SK-MEL-5 (cell line): Measurements from ENCODE around the gene TM7SF3. TPM values are rescaled to one million over a fixed set of nuclear protein-coding genes. Genes with fewer than 3 reads are reported as not detected.
"Not testable (repeated sequence)": the region's sequence is repeated elsewhere in the genome, so short reads cannot be mapped to it uniquely, and the experiment has no call there.

Experiments used
- DNase-seq: peaks from one replicate; pipeline ENCODE4 v3.0.0-alpha.2; 2016; ENCODE audit warnings: low read depth, low spot score
- in situ Hi-C: cut with HindIII; loops from 2 replicates; pipeline ENCODE4 v1.10.0; 2016; ENCODE audit warnings: low sequenced_read_pairs, high pct_unique_total_duplicates, low pct_unique_long_range_greater_than_20kb
- total RNA-seq: library from RNA; depleted of rRNA; stranded (reverse); fragments of >200 nt; shearing (Covaris generic); gene quantifications from 2 replicates; pipeline ENCODE4 v1.2.3, GENCODE V29; 2014

TM7SF3 gene
- total RNA-seq, 1 experiment from 2014 or later = 245 TPM

GRCh38 chr12:26995706-26996105 lies 18.5 kb downstream of the TM7SF3 start:
- in situ Hi-C loops = no loop called here
- no peak for DNase-seq

GRCh38 chr12:26994109-26994508 lies 20.1 kb downstream of the TM7SF3 start:
- in situ Hi-C loops = no loop called here
- DNase-seq = no peak

DNA sequence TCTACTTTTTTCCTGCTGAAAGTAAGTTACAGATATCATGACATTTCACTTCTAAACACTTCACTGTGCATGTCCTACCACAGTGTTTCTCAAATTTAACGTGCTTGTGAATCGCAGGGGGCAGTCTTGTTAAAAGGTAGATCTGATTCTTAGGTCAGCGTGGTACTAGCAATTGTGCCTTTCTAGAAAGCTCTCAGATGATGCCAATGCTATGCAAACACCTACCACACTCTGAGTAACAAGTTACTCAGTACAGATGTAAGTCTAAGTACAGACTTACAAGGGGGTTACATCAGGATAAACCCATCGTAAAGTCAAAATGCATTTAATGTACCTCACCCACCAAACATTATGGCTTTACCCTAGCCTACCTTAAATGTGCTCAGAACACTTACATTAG lies 22.4 kb downstream of the TM7SF3 start:
- no peak for DNase-seq
- in situ Hi-C loops = no loop called here

DNA sequence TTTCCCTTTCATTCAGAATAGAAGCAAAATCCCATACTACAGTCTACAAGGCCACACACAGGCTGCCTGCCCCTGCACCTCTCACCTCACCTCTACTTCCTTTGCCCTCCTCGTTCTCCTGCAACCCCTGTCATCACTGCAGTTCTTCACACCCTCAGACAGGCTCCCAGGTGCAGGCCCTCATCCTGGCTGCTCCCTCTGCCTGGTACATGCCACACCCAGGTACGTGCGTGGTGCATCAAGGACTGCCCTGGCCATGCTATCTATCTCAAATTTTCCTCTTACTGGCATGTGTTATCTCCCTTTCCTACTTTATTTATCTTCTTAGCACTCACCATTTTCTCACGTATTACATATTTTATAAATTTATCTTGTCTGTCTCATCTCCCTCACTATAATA lies 24.3 kb downstream of the TM7SF3 start:
- no peak for DNase-seq
- in situ Hi-C loops = no loop called here

GRCh38 chr12:26988703-26989102 lies 25.5 kb downstream of the TM7SF3 start:
- DNase-seq = no peak
- in situ Hi-C loops = no loop called here

GRCh38 chr12:26987634-26988424 lies 26.4 kb downstream of the TM7SF3 start:
- no peak for DNase-seq
- in situ Hi-C loops = no loop called here

DNA sequence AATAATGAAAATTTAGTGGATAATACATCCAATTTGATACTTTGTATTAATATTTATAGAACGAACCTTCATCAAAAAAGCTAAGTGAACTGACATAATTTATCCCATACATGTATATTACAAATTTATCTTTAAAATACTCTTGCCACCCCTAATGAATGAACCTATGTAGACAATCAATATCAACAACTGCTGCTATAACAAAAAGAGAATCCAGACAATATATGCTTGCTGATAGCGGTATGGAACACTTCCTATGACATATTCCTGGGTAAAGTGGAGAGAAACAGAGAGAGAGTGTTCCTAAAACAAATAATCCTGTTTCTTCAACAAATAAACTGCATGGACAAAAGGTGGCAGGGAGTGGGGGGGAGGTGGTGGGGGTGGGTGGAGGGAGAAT lies 31.3 kb downstream of the TM7SF3 start:
- in situ Hi-C loops = no loop called here
- no peak for DNase-seq

DNA sequence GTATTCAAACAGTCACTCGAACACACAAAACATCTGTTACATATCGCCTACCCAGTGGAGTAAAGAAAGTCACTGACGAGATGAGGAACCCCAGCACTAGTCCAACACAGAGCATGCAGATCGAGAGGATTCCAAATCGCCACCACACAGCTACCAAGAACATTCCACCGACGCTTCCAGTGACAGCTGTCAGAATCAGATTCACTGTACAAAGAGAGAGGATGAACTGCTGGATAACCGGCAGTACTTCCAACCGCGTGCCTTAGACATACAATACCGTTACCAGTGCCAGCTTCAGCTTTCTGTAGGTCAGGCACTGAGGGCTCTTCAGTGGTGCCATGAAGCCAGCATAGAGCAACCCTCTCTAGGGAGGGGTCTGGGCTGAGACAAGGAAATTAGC lies 34.5 kb downstream of the TM7SF3 start:
- in situ Hi-C loops = no loop called here
- no peak for DNase-seq

- peak; percentile 28 for DNase-seq
Observed at GRCh38 chr12:26978801-26979200, 35.4 kb downstream of the TM7SF3 start.

DNA sequence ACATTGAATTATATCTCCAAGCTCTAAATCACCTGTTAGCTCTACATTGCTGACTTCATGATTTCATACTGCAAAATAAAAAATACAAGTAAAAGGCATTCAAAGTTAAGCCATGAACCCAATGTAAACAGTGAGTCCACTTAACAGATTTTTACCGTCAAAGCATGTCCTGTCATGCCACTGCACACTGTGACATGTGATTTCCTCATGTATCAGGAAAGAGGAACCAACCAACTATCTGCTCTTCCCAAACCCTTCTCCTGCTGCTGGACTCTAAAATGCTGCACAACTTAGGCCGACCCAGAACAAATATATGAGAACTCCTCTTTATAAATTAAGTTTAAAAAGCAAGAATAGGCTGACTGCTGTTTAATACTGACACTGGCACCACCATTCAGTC lies 37.5 kb downstream of the TM7SF3 start:
- no peak for DNase-seq
- in situ Hi-C loops = no loop called here

More at GRCh38 chr12:26978801-26979200, 35.4 kb downstream of the TM7SF3 start:
- in situ Hi-C loops = no loop called here

DNA sequence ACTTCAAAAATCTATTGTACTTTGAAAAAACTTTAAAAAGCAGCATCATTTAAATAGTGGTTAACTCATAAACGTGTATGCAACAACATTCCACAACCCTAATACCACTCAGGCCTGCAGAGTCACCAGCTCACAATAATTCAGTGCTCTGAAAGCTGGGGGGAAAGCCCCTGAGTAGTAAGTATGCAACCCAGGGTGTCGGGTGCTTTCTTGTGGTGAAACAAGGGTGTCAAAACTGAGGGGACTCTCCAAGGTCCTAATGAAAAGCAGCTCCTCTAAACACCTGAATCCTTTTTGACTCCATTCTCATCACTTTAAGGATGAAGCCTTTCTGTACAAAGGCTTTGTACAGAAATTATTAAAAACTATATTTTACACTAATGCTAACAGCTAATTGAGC lies 42.2 kb downstream of the TM7SF3 start:
- in situ Hi-C loops = no loop called here

GRCh38 chr12:26970136-26970535 lies 44.0 kb downstream of the TM7SF3 start:
- in situ Hi-C loops = no loop called here
- DNase-seq = no peak

More for the DNA sequence above, 42.2 kb downstream of the TM7SF3 start:
- no peak for DNase-seq

DNA sequence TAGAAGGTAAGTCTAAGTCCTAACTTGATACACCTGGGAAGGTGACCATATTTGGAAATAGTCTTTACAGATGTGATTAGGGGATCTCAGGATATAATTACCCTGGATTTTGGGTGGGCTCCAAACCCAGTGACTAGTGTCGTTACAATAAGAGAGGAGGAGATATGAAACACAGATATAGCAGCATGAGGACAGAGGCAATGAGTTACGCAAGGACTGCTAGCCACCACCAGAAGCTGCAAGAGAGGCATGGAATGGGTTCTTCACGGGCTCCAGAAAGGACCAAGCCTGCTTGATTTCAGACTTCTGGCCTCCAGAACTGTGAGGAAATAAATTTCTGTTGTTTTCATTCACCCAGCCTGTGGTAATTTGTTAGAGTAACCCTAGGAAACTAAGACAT lies 47.3 kb downstream of the TM7SF3 start:
- in situ Hi-C loops = no loop called here
- no peak for DNase-seq

DNA sequence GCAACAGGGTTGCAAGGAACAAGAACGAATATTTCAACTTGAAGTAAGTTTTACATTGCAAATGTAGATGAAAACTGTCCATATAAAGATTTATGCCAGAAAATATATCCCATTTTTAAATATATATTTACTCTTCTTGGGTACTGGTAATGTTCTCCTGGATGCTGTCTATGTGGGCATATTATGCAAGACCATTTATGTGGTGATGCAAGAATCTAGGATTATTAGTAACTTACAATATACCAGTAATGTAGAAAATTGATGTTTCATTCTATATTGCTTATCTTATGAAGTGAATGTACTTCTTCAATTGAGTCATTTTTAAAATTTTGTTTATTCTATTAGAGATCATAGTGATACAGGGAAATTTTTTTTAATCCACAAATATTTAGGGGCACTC lies 50.8 kb downstream of the TM7SF3 start:
- no peak for DNase-seq
- in situ Hi-C loops = no loop called here

DNA sequence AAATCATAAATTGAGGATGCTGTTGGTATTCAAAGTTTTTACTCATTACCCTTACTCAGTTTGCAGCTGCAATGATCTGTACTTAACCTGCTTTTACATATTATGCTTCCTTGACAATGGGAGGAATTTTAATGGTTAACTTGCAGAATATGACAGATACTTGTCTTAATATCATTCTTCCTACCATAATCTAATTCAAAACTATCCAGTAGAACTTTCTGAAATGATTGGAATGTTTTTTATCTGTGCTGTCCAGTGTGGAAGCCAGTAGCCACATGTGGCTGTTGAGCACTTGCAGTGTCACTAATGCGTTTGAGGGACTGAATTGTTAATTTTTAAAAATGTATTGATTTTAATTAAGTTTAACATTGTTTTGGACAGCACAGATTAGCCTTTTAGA lies 52.4 kb downstream of the TM7SF3 start:
- no peak for DNase-seq

GRCh38 chr12:26961391-26961790 lies 52.8 kb downstream of the TM7SF3 start:
- in situ Hi-C loops, DNase-seq: not testable (repeated sequence)

More for the DNA sequence above, 52.4 kb downstream of the TM7SF3 start:
- in situ Hi-C loops = no loop called here

DNA sequence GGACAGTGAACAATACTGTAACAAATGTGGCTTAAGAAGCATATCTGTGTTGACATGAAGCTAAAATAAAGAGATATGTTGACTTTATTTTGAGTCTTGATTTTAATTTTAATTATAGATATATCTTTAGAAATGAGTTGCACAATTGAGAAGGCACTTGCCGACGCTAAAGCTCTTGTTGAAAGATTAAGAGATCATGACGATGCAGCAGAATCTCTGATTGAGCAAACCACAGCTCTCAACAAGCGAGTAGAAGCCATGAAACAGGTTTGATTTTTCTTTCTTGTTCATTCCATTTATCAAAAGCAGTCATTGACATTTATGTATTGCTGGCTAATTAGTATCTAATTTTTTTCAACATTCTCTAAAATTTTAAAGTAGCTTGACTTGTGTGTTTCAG lies 60.2 kb downstream of the TM7SF3 start:
- in situ Hi-C loops = no loop called here
- DNase-seq = no peak

DNA sequence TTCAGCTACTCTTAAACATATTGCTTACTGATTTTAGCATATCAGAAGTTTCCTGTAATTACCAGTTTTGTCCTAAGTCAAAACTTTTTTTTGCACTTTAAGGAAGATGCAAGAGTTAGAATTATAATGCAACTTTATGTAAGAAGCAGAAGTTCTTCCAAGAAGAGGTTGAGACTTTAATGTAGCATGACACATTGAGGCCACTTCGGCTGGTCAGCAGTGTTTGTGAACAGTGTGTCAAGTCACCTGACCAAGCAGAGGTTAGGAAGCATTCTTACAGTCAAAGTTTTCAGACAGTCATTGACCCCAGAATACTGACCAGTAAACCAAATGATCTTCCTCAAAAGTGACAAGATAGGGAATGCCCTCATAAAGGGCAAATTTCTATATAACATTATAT lies 60.7 kb downstream of the TM7SF3 start:
- in situ Hi-C loops = no loop called here

DNA sequence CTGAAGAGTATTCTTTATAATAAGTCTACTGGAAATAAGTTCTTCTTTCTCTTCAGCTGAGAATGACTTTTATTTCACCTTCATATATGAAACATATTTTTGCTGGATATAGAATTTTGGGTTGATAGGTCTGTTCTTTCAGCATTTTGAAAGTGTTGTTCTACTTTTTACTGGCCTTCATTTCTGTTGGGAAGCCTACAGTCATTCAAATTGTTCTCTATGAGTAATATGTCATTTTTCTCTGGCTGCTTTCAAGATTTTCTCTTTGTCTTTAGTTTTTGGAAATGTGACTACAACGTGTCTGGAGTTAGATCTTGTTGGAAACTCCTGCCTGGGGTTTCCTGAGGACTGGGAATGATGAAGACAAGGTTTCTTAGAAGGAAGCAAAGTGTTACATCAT lies 65.9 kb downstream of the TM7SF3 start:
- in situ Hi-C loops = no loop called here
- no peak for DNase-seq

More for the DNA sequence above, 60.7 kb downstream of the TM7SF3 start:
- DNase-seq = peak; percentile 19

DNA sequence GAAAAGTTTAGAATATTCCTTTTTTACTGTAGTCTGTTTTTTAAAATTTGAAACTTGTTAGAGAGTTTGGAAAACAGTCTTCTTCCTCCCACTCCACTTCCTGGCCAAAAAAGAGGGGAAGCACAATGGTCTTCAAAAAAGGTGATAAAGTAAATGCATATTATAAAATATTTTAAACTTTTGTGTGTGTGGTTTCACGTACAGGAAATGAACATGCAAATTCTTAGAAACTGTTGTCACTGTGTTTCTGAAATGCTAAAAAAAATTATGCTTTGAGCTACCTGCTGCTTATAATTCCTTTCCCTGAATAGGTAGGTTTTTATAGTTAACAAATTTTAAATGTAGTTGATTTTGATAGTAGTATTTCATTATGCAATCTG lies 73.0 kb downstream of the TM7SF3 start:
- in situ Hi-C loops = no loop called here
- no peak for DNase-seq
